Vagina (tissue), 2 donors: ENCODE results near the gene GSG1L. TPM values are rescaled to one million over a fixed set of nuclear protein-coding genes. Genes with fewer than 3 reads are reported as not detected.

Source experiments
- DNase-seq, 2 donors: peaks; one replicate each; pipeline ENCODE4 v3.0.0-alpha.2; 2017; ENCODE audit errors: extremely low spot score in 2 of 2
- H3K27ac ChIP-seq: fragments of 200-600 bp; sonication (generic); one replicate; pipeline ENCODE4 v1.5.1; 2019
- H3K27me3 ChIP-seq: fragments of 200-600 bp; sonication (generic); one replicate; pipeline ENCODE4 v1.5.1; 2019
- H3K36me3 ChIP-seq, 2 donors: fragments of 200-600 bp; sonication (generic); one replicate each; pipeline ENCODE4 v1.5.1; 2017 to 2019
- H3K4me1 ChIP-seq: fragments of 200-600 bp; sonication (generic); one replicate; pipeline ENCODE4 v1.5.1; 2019
- H3K4me3 ChIP-seq, 2 donors: fragments of 200-600 bp; sonication (generic); 1 replicate in 1 of 2; 2 replicates in 1 of 2; pipeline ENCODE4 v1.5.1; 2016 to 2019
- H3K9me3 ChIP-seq: fragments of 200-600 bp; sonication (generic); one replicate; pipeline ENCODE4 v1.5.1; 2019
- CTCF ChIP-seq, 3 experiments: fragments of 450-650 bp in 2 of 3; fragments of 200-600 bp in 1 of 3; sonication (generic) in 1 of 3; IDR thresholded peaks; one replicate each; pipeline ENCODE4 v1.5.1; 2017 to 2019; ENCODE audit warnings: antibody characterized with exemption in 3 of 3, mild to moderate bottlenecking in 2 of 3, moderate library complexity in 2 of 3
- POLR2A ChIP-seq, 2 donors: fragments of 450-650 bp; IDR thresholded peaks; one replicate each; pipeline ENCODE4 v1.6.1; 2017; ENCODE audit warnings: antibody characterized with exemption in 2 of 2, mild to moderate bottlenecking in 2 of 2, moderate library complexity in 2 of 2
- POLR2AphosphoS5 ChIP-seq, 2 donors: sonication (generic); formaldehyde crosslinking; IDR thresholded peaks; one replicate each; pipeline ENCODE4 v1.9.0; 2017; ENCODE audit warnings: antibody characterized with exemption in 2 of 2, mild to moderate bottlenecking in 2 of 2, low read depth in 1 of 2; ENCODE audit not compliant: insufficient read depth in 1 of 2
- intact Hi-C: fragments of 100-400 bp; cut with DNase I; formaldehyde crosslinking; loops from one replicate; pipeline ENCODE4 v1.15.1; 2023
- total RNA-seq: library from RNA; depleted of rRNA; stranded (reverse); fragments of >200 nt; gene quantifications from one replicate; pipeline ENCODE4 v1.2.3, GENCODE V29; 2016

GSG1L gene
- total RNA-seq, 1 donor from 2014 or later = not detected

- TF ChIP-seq POLR2A (IDR thresholded peaks at IDR 0.05) = no peak
- TF ChIP-seq POLR2AphosphoS5 (IDR thresholded peaks at IDR 0.05; ENCODE audit: insufficient read depth in 1 of 2, low read depth in 1 of 2) = no peak
- no peak for TF ChIP-seq CTCF (IDR thresholded peaks at IDR 0.05)
- DNase-seq = no peak
Observed at GRCh38 chr16:27811881-27812280, 251.6 kb downstream of the GSG1L start.

GRCh38 chr16:27806986-27807385 lies 256.5 kb downstream of the GSG1L start:
- TF ChIP-seq POLR2A (IDR thresholded peaks at IDR 0.05) = no peak
- no peak for TF ChIP-seq POLR2AphosphoS5 (IDR thresholded peaks at IDR 0.05; ENCODE audit: insufficient read depth in 1 of 2, low read depth in 1 of 2)
- no peak for TF ChIP-seq CTCF (IDR thresholded peaks at IDR 0.05)
- Histone ChIP-seq H3K4me3 (no peak overlapping the region), H3K9me3 (no peaks in the 10 kb centered on the region), H3K27me3 (no peaks in the 10 kb centered on the region), H3K27ac (no peak overlapping the region), H3K4me1 (no peaks in the 10 kb centered on the region), H3K36me3 (no peaks in the 10 kb centered on the region)
- no peak for DNase-seq
- intact Hi-C loops = no loop called here

More at GRCh38 chr16:27811881-27812280, 251.6 kb downstream of the GSG1L start:
- Histone ChIP-seq H3K36me3 (no peaks in the 10 kb centered on the region), H3K4me1 (no peaks in the 10 kb centered on the region), H3K4me3 (no peak overlapping the region), H3K9me3 (no peaks in the 10 kb centered on the region), H3K27me3 (no peaks in the 10 kb centered on the region), H3K27ac (no peak overlapping the region)
- intact Hi-C loops = no loop called here

GRCh38 chr16:27806388-27806787 lies 257.1 kb downstream of the GSG1L start:
- TF ChIP-seq POLR2A (IDR thresholded peaks at IDR 0.05) (no peak), CTCF (IDR thresholded peaks at IDR 0.05) (no peak), POLR2AphosphoS5 (IDR thresholded peaks at IDR 0.05; ENCODE audit: insufficient read depth in 1 of 2, low read depth in 1 of 2) (no peak)
- Histone ChIP-seq H3K36me3 (no peaks in the 10 kb centered on the region), H3K4me3 (no peak overlapping the region), H3K4me1 (no peaks in the 10 kb centered on the region), H3K27ac (no peak overlapping the region), H3K9me3 (no peaks in the 10 kb centered on the region), H3K27me3 (no peaks in the 10 kb centered on the region)
- DNase-seq = no peak
- intact Hi-C loops = no loop called here

GRCh38 chr16:27805828-27806351 lies 257.6 kb downstream of the GSG1L start:
- Histone ChIP-seq H3K27ac (no peak overlapping the region), H3K27me3 (no peaks in the 10 kb centered on the region), H3K9me3 (no peaks in the 10 kb centered on the region), H3K4me3 (no peak overlapping the region), H3K4me1 (no peaks in the 10 kb centered on the region), H3K36me3 (no peaks in the 10 kb centered on the region)
- intact Hi-C loops = no loop called here
- TF ChIP-seq POLR2AphosphoS5 (IDR thresholded peaks at IDR 0.05; ENCODE audit: insufficient read depth in 1 of 2, low read depth in 1 of 2) (no peak), CTCF (IDR thresholded peaks at IDR 0.05) (no peak), POLR2A (IDR thresholded peaks at IDR 0.05) (no peak)
- DNase-seq = no peak

- DNase-seq = no peak
- intact Hi-C loops = no loop called here
- Histone ChIP-seq H3K4me3 (no peak overlapping the region), H3K27me3 (no peaks in the 10 kb centered on the region), H3K9me3 (no peaks in the 10 kb centered on the region), H3K4me1 (no peaks in the 10 kb centered on the region), H3K36me3 (no peaks in the 10 kb centered on the region), H3K27ac (no peak overlapping the region)
- TF ChIP-seq POLR2AphosphoS5 (IDR thresholded peaks at IDR 0.05; ENCODE audit: insufficient read depth in 1 of 2, low read depth in 1 of 2) = no peak
- TF ChIP-seq CTCF (IDR thresholded peaks at IDR 0.05) = no peak
- no peak for TF ChIP-seq POLR2A (IDR thresholded peaks at IDR 0.05)
Observed at GRCh38 chr16:27803775-27804549, 259.6 kb downstream of the GSG1L start.
